NCI-H526 (cell line): ENCODE results near the gene HBB.
A peak's percentile ranks its signal among the peaks of the same experiment; 100 is the strongest.

Experiments used
- DNase-seq, 2 experiments: peaks; one replicate each; lab custom pipeline; 2025; lab: John Stamatoyannopoulos, UW

The HBB gene

DNA sequence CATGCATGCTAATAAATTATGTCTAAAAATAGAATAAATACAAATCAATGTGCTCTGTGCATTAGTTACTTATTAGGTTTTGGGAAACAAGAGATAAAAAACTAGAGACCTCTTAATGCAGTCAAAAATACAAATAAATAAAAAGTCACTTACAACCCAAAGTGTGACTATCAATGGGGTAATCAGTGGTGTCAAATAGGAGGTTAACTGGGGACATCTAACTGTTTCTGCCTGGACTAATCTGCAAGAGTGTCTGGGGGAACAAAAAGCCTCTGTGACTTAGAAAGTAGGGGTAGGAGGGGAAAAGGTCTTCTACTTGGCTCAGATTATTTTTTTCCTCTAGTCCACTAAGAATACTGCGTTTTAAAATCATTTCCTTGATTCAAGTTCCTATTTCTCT lies 810 bp upstream of the HBB start:
- DNase-seq: no peak

- no peak for DNase-seq
These were observed 1.4 kb downstream of the HBB start for GRCh38 chr11:5225480-5225871.

DNA sequence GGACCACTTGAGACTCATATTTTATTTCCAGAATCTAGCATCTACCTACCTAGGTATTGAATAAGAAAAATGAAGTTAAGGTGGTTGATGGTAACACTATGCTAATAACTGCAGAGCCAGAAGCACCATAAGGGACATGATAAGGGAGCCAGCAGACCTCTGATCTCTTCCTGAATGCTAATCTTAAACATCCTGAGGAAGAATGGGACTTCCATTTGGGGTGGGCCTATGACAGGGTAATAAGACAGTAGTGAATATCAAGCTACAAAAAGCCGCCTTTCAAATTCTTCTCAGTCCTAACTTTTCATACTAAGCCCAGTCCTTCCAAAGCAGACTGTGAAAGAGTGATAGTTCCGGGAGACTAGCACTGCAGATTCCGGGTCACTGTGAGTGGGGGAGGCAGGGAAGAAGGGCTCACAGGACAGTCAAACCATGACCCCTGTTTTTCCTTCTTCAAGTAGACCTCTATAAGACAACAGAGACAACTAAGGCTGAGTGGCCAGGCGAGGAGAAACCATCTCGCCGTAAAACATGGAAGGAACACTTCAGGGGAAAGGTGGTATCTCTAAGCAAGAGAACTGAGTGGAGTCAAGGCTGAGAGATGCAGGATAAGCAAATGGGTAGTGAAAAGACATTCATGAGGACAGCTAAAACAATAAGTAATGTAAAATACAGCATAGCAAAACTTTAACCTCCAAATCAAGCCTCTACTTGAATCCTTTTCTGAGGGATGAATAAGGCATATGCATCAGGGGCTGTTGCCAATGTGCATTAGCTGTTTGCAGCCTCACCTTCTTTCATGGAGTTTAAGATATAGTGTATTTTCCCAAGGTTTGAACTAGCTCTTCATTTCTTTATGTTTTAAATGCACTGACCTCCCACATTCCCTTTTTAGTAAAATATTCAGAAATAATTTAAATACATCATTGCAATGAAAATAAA lies 2.1 kb downstream of the HBB start:
- no peak for DNase-seq

- DNase-seq: no peak
These were observed 3.2 kb downstream of the HBB start for GRCh38 chr11:5223686-5224085.

DNA sequence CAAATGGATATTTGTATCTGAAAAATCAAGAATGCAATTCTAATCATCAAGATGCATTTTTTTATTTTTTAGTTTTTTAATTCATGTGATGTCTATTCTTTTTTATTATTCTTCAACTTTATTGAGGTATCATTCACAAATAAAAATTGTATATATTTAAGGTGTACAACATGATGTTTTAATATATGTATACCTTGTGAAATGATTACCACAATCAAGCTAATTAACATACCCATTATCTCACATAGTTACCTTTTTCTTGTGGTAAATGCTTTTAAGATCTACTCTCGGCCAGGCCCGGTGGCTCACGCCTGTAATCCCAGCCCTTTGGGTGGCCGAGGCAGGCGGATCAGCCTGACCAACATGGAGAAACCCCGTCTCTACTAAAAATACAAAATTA lies 3.7 kb downstream of the HBB start:
- no peak for DNase-seq

- DNase-seq: no peak
These were observed 16.4 kb downstream of the HBB start for GRCh38 chr11:5210376-5210885.

DNA sequence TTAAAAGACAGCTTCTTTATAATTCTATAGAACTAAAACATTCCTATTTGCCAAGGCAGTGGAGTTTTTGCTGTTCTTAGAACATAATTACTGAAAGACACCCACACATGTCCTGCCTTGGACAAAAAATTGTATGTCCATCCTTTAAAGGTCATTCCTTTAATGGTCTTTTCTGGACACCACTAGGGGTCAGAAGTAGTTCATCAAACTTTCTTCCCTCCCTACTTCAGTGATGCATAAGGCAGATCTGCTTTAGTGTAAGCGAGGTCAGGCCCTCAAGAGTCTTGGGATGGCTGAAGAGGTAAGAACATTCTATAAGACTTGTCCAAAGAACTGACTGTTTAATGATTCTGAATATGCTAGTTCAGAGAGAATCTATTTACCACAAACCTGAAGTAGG lies 22.1 kb downstream of the HBB start:
- peak in 1 of 2 experiments; percentile 44 for DNase-seq

DNA sequence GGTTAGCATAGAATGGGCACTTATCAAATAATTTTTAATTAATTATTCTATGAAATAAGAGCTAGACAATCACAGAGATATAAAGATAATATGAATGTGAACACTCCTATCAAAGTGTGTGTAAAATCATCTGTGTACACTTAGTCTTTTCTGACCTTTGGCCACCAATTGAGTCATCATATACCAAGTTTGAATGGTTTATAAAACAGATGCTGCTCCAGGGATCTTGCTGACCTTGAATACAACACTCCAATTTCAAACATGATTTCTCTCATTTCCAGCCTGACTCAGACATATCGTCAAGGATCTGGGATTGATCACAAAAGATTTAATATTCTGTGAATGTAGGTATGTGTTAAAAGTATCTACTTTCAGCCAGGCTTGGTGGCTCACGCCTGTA lies 23.5 kb downstream of the HBB start:
- DNase-seq: no peak

GRCh38 chr11:5200582-5200981 lies 26.3 kb downstream of the HBB start, which contains the start of gene OR51V1:
Gene OR51V1 (minus strand): TSS chr11:5200682. CDS start chr11:5200682, 0 bp downstream.
- DNase-seq: no peak

DNA sequence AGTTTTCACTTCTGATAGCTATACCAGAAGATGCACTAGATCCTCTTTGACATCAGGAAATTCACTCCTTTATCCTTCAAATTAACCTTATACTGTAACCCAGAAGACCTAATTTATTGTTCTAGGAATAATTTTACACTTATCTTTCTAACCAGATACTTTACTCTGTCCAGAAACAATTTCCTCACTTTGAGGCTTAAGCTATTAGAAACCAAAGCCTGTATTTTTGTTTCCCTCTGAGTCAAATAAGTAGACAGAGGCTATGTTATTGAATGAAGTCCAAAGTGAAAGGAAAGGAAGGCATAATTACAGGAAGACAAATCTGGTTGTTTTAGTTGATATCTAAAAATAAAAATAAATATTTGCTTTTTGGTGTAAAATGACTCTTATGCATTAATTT lies 28.6 kb downstream of the HBB start:
- no peak for DNase-seq

DNA sequence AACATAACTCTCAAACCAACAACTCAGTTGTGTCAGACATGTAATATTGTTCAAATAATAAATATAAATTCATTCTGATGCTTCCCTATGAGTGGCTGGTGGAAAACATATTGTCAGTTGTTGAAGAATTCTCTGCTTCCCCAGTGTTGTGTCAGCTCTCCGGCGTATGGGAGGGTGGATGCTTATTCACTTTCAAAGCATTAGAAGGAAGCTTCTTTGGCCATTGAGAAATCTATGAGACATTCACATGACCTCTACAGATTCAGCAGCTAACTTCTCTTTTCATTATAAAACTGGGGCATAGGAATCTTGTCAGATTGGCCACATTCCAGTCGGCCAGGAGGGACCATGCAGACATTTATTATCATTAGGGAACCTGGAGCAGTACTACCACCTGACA lies 29.3 kb downstream of the HBB start:
- no peak for DNase-seq

- DNase-seq: no peak
These were observed 30.1 kb downstream of the HBB start for GRCh38 chr11:5196731-5197130.

- DNase-seq: no peak
These were observed 30.8 kb downstream of the HBB start for GRCh38 chr11:5196067-5196466.

DNA sequence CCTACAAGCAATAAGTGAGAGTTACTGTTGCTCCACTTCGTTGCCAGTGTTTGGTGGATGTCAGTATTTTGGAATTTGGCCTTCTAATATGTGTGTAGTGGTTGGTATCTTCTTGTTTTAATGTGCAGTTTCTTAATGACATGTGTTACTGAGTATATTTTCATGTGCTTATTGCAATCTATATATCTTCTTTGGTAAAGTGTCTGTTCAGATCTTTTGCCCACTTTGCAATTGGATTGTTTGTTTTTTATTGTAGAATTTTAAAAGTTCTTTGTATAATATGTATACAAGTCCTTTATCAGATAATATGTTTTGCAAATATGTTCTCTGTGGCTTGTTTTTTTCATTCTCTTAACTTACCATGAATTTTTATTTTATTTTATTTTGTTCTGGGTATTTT lies 34.1 kb downstream of the HBB start:
- no peak for DNase-seq

GRCh38 chr11:5188201-5188600 lies 38.7 kb downstream of the HBB start:
- DNase-seq: no peak

DNA sequence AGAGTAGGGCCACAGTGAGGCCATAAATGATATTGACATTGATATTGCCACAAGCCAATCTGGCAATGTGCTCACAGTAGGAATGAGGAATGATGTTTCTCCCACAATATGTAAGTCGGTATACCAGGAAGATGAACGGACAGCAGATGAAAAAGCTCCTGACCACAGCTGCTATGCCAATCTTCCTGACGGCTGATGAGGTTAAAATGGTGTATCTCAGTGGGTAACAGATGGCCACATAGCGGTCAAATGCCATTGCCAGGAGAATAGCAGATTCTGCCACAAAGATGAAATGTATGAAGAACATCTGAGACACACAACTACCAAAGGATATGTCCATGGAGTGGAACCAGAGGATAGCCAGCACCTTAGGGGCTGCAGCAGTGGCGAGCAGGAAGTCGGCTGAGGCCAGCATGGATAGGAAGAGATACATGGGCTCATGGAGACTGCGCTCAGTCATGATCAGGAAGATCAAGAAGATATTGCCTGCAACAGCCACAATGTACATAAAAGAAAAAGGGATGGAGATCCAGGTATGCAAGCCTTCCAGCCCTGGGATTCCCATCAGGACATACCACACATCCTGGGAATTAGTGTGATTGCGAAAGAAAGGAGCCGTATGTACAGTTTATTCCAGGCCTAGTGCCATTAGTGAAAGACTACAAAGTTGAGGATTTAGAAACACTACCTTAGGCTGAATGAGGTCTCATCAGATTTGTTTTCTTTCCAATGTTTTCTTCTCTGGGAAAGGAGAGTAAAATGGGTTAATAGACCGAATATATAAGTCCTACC lies 48.6 kb downstream of the HBB start:
- DNase-seq: no peak
